Testis (tissue), 3 donors: ENCODE data around the gene FHIT. TPM values are rescaled to one million over a fixed set of nuclear protein-coding genes. Genes with fewer than 3 reads are reported as not detected.

Source experiments
- DNase-seq: peaks from one replicate; pipeline ENCODE4 v3.0.0-alpha.2; 2019
- H3K27ac ChIP-seq, 2 donors: fragments of 200-600 bp; sonication (generic); one replicate each; pipeline ENCODE4 v1.5.1; 2019
- H3K27me3 ChIP-seq: fragments of 200-600 bp; sonication (generic); one replicate; pipeline ENCODE4 v1.5.1; 2019
- H3K36me3 ChIP-seq: fragments of 200-600 bp; sonication (generic); one replicate; pipeline ENCODE4 v1.5.1; 2017; ENCODE audit warnings: low read depth; ENCODE audit errors: missing control alignments
- H3K4me1 ChIP-seq: fragments of 200-600 bp; sonication (generic); one replicate; pipeline ENCODE4 v1.5.1; 2019
- H3K4me3 ChIP-seq, 2 donors: fragments of 200-600 bp; sonication (generic); one replicate each; pipeline ENCODE4 v1.5.1; 2017 to 2019
- H3K9me3 ChIP-seq: fragments of 200-600 bp; sonication (generic); one replicate; pipeline ENCODE4 v1.5.1; 2017
- CTCF ChIP-seq, 3 experiments: fragments of 450-650 bp in 2 of 3; fragments of 200-600 bp in 1 of 3; sonication (generic) in 1 of 3; IDR thresholded peaks; one replicate each; pipeline ENCODE4 v1.5.1; 2016 to 2019; ENCODE audit warnings: antibody characterized with exemption in 3 of 3, mild to moderate bottlenecking in 2 of 3, moderate library complexity in 1 of 3
- POLR2A ChIP-seq: fragments of 450-650 bp; IDR thresholded peaks from one replicate; pipeline ENCODE4 v1.6.1; 2017; ENCODE audit warnings: antibody characterized with exemption, mild to moderate bottlenecking, moderate library complexity
- WGBS, 2 donors: methylation state at CpG; one replicate each; pipeline ENCODE4 v1.1.5; 2018; 5-methylcytosine and 5-hydroxymethylcytosine counted together
- intact Hi-C: fragments of 100-400 bp; cut with DNase I; formaldehyde crosslinking; loops from one replicate; pipeline ENCODE4 v1.15.1; 2023; ENCODE audit warnings: low total_unique reads
- polyA plus RNA-seq: library from polyadenylated mRNA; stranded (reverse); fragments of 350-450 nt; fragmentation: Illumina TruSeq; extraction: RNeasy Lipid Tissue Mini Kit (QIAGEN cat#74804); gene quantifications from one replicate; pipeline ENCODE4 v1.2.3, GENCODE V29; 2014; ENCODE audit warnings: low read depth, low replicate concordance; ENCODE audit not compliant: insufficient read depth
- total RNA-seq, 2 donors: library from RNA; depleted of rRNA; stranded (reverse); fragments of >200 nt; gene quantifications; one replicate each; pipeline ENCODE4 v1.2.3, GENCODE V29; 2016

The FHIT gene
- total and polyA plus RNA-seq, 3 donors from 2014 or later: 10.1 to 29.6 (median 15.5) TPM

- Histone ChIP-seq H3K27ac (no peak overlapping the region), H3K27me3 (no peaks in the 10 kb centered on the region), H3K4me3 (no peak overlapping the region), H3K36me3 (no peaks in the 10 kb centered on the region), H3K4me1 (no peaks in the 10 kb centered on the region), H3K9me3 (no peaks in the 10 kb centered on the region)
- no peak for DNase-seq
- intact Hi-C loops: no loop called here
- TF ChIP-seq CTCF (IDR thresholded peaks at IDR 0.05) (no peak), POLR2A (no peak)
Observed at GRCh38 chr3:60364475-60364874, 886.8 kb downstream of the FHIT start.

- H3K4me3 ChIP-seq: no peak overlapping the region
- WGBS, 2 donors: 88 to 94% methylated on average over 2 of the region's 2 CpGs
- no peaks in the 10 kb centered on the region for H3K4me1 ChIP-seq
- DNase-seq: no peak
- H3K9me3 ChIP-seq: no peaks in the 10 kb centered on the region
- H3K27ac ChIP-seq: no peak overlapping the region
- H3K27me3 ChIP-seq: no peaks in the 10 kb centered on the region
- intact Hi-C loops: no loop called here
- no peaks in the 10 kb centered on the region for H3K36me3 ChIP-seq
- no peak for TF ChIP-seq CTCF (IDR thresholded peaks at IDR 0.05)
- TF ChIP-seq POLR2A: no peak
Observed at GRCh38 chr3:60363817-60364216, 887.4 kb downstream of the FHIT start.

- H3K36me3 ChIP-seq: no peaks in the 10 kb centered on the region
- intact Hi-C loops: no loop called here
- WGBS, 2 donors: 29 to 51% methylated on average over 2 of the region's 2 CpGs
- no peaks in the 10 kb centered on the region for H3K27me3 ChIP-seq
- H3K9me3 ChIP-seq: no peaks in the 10 kb centered on the region
- no peaks in the 10 kb centered on the region for H3K4me1 ChIP-seq
- H3K27ac ChIP-seq: no peak overlapping the region
- DNase-seq: no peak
- no peak overlapping the region for H3K4me3 ChIP-seq
- no peak for TF ChIP-seq POLR2A
- no peak for TF ChIP-seq CTCF (IDR thresholded peaks at IDR 0.05)
Observed at GRCh38 chr3:60355825-60356224, 895.4 kb downstream of the FHIT start.

- Histone ChIP-seq H3K4me3 (no peak overlapping the region), H3K36me3 (no peaks in the 10 kb centered on the region), H3K4me1 (no peaks in the 10 kb centered on the region), H3K9me3 (no peaks in the 10 kb centered on the region), H3K27me3 (no peaks in the 10 kb centered on the region), H3K27ac (no peak overlapping the region)
- no peak for DNase-seq
- TF ChIP-seq CTCF (IDR thresholded peaks at IDR 0.05): no peak
- no peak for TF ChIP-seq POLR2A
- intact Hi-C loops: no loop called here
- WGBS, 2 donors: 97 to 100% methylated on average over 1 of the region's 1 CpG
Observed at GRCh38 chr3:60351481-60351880, 899.8 kb downstream of the FHIT start.

GRCh38 chr3:60344340-60344739 is 906.9 kb downstream of the FHIT start:
- intact Hi-C loops: no loop called here
- Histone ChIP-seq H3K36me3 (no peaks in the 10 kb centered on the region), H3K27me3 (no peaks in the 10 kb centered on the region), H3K27ac (no peak overlapping the region), H3K9me3 (no peaks in the 10 kb centered on the region), H3K4me1 (no peaks in the 10 kb centered on the region), H3K4me3 (no peak overlapping the region)
- no peak for DNase-seq
- TF ChIP-seq CTCF (IDR thresholded peaks at IDR 0.05): no peak
- no peak for TF ChIP-seq POLR2A
- WGBS, 2 donors: 34 to 63% methylated on average over 3 of the region's 3 CpGs
